HG03469 (cell line): ENCODE results near the gene TSPAN3.

ENCODE experiments used
- ATAC-seq: cut with Tn5 transposase; IDR thresholded peaks from one replicate; pipeline ENCODE4 v1.9.1; 2021; ENCODE audit warnings: mild to moderate bottlenecking, moderate library complexity, moderate number of reproducible peaks; ENCODE audit not compliant: unreplicated experiment

Gene TSPAN3

DNA sequence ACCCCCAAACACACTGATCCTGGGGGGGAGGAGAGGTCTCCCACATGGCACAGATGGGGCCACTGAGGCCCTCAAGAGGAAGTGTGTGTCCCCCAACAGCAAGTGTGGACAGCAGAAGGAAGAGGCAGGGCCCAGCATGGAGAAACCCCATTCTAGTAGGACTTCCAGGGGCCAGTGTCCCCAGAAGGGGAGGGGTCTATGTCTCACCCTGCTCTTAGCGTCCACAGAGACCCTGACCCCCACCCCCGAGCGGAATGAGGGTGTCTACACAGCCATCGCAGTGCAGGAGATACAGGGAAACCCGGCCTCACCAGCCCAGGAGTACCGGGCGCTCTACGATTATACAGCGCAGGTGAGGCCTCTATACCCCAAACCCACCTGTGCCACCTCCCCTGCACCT lies 35.3 kb downstream of the TSPAN3 start:
- no peak for ATAC-seq

DNA sequence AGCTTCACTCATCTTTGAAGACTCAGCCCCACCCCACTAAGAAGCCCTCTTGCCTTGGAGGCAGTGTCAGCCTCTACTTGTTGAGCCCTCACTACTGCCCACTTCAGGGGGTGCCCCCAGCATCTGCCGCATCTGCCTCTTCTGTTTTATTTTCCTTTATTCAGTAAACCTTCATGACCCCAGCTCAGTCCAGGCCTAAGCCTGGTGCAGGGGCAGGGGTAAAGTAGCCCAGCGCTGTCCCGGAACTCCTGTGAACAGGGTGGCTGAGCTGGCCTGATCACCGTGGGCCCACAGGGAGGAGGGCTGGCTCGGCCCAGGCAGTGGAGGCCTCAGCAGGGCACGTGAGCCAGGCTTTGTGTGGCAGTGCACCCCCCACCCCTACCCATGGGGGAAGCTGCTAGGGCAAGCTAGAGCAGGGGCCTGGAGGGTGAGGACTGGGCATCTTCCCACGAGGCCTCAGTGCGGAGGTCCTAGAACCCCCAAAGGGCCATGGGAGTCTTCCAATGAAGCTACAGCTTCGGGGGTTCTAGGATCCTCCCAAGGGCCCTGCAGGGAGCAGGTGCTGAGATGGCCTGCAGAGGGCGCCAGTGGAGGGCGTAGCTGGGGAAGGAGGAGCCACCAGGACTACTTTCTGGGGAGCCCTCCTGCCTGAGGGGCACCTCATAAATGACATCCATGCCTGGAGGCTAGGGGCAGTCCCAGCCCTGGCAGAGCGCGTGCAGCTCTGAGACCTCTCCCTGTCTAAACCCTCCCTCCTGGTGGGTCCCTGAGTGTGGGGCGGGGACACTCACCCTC lies 36.0 kb downstream of the TSPAN3 start:
- no peak for ATAC-seq

DNA sequence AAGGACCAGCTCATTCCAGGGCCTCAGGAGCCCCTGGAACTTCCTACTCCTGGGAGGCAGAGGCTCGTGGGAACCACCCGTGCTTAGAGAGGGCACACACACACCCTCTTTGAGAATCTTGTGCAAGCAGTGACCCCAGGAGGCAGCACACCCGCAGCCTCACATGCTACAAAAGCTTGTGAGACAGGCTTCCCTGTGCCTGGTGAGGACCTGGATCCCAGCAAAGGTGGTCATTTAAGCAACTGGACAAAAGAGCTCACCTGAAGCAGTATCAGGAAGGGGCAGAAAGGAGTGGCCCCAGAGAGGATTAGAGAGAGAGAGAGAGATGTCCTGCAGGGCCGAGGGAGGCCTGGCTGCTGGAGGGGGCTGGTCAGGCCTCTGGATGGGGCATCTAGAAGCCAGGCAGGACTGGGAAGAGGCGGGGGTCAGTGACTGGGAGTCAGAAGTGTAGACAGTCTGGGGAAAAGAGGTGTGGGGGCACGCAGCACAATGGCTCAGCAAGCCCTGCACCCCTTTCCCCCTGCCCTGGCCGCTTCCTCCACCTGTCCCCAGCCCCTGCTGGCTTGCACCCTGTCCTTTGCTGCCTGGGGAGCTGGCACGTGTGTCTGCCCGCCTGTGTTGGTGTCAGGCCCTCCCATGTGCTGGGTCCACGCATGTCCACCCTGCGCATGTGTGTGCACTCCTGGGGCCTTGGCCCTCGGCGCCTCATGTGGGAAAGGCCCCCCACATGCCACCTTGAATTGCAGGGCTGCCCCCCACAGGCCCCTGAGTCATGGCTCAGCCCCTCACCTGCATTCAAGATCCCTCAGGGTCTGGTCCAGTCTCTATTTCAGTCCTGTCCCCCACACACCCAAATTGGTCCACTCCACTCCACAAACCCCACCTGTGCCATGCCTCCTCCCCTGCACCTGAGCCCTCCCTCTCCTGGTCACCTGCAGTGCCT lies 36.9 kb downstream of the TSPAN3 start:
- ATAC-seq: no peak

DNA sequence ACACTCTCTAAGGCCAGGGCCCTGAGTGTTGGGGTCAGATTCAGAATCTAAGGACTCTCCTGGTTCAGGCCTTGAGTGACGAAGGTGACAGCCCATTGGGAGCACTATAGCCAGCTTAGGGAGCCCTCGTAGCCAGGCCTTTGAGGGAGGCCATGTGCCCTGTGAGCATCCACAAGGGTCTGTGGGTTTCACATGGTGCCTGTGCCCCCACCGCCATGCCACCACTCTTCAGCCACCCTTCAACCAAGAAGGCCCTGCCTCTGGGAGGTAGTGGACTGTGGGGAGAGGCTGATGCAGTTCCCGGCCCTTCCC lies 37.5 kb downstream of the TSPAN3 start:
- no peak for ATAC-seq

DNA sequence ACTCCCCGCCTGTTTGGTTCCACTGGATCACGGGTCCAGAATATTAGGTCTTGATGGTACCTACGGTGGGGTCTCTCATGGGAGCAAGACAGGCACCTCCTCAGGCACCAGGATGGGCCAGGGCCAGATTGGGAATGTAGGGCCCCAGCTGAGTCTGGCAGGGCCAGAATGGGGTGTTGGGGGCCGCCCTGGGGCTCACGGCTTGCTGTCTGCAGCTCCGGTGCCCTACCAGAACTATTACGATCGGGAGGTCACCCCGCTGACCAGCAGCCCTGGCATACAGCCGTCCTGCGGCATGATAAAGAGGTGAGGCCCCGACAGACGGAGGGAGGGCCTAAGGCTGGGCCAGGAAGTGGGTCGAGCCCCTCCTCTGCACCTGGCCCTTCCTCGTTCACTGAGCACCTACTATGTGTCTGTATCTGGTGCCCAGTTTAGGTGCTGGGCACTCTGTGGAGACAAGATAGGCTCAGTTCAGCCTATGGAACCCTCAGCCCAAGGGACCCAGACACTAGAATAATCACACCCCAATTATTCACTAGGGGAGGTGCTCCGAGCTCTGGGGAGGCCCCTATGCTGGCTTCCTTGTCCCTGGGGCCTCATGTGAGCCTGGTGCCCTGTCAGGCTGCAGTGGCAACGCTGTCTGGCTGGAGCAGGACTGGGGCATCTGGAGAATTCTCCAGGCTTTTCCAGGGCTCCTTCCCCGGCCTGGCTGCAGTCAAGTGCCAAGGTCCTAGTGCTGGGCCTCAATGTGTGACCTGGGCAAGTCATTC lies 38.1 kb downstream of the TSPAN3 start:
- ATAC-seq: no peak

DNA sequence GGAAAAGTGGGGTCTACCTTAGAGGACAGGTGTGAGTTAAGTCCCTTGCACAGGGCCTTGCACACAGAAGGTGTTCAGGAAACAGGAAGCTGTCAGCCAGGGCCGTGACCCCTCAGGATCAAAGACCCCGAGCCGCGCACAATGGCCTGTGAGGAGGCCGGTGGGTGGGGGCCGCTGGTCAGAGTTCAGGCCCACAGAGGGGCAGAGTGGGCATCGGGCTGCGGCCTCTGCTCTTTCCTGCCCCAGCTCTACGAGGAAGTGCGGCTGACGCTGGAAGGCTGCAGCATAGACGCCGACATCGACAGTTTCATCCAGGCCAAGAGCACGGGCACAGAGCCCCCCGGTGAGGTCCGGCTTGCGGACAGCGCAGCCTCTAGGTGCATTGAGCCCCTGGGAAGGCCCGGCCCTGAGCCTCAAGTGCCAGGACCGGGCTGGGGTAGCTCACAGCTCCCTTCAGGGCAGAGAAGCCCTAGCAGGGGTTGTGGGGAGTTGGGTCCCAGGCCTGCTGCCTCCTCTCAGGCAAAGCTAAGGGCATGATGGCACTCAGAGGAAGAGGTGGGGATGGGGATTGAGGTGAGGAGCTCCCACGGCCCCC lies 38.8 kb downstream of the TSPAN3 start:
- ATAC-seq: no peak

DNA sequence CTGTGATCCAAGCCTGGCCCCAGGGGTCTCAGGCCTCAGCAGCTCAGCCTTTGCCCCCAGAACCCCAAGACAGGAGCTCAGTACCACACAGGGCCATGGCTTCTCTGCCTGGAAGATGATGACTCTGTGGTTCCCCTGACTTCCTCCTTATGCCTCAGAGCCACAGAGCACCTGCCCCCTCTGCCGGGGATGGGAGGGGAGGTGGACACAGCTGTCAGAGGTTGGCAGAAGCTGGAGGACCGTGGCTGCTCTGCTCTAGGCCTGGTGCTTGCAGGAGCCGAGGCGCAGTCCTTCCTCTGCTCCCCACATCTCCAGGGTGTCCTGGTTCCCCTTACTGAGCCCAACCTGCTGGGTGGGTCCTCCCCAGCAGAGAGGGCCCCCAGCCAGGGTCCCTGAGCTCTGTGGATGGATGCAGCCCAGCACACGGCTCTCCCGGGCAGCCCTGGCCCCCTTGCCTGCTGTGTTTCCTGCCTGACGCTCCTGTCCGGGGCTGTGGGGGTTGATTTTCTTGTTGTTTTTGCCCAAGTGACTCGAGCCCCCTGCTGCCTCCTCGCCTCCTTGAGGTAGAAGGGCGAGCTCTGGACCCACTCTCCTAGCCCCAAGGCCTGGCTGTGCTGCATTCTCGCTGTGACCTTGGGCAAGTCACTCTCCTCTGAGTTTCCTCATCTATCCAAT lies 39.4 kb downstream of the TSPAN3 start:
- no peak for ATAC-seq

DNA sequence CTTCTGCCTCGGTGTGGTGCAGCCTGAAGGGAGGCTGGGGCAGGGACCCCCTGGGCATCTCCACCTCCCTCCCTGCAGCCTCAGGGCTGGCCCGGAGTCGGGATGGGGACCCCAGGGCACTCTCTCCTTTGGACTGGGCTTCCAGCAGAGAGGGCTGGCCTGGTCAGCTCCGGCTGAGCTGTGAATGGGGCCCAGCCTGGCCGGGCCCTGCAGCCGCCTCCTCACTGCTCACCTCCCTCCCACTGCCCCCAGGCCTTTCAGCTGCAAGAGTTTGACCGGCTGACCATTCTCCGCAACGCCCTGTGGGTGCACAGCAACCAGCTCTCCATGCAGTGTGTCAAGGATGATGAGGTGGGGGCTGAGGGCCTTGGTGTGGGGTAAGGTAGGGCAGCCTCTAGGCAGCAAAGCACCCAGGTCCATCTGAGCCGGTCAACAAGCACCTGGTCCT lies 40.0 kb downstream of the TSPAN3 start:
- ATAC-seq: no peak

DNA sequence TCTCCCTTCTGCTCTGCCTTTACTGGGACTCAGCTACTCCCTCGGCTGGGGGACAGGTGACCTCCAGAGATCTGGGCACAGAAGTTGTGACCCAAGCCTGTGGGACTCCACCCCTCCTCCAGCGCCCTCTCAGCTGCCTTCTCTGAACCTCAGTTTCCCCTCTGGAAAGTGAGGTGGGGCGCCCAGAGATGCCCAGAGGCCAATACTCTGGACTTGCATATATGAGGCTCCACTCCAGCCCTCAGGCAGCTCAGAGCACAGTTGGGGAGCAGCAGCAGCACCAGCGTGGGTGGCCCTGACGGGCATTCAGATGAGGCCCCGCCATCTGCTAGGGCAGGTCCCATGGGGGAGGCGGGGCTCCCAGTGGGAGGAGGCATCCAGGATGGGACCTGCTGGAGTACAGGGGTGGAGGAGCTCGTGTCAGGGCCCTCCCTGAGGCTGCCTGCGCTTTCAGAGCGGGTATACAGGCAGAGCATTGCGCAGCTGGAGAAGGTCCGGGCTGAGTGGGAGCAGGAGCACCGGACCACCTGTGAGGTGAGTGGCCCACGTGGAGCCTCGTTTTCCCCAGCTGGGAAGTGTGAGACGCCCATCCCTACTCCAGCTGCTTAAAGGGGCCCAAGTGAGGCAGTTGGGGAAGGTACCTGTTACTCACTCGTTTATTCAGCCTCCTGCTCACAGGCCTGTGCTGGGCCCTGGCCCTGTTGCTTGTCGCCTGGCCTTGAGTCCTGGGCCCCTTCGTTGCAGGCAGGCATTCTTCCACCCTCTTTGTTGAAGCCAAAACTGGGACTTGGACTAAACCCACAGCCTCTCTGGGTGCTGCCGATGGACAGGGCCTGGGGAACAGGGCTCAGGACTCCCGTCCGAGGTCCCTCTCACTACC lies 40.6 kb downstream of the TSPAN3 start:
- no peak for ATAC-seq

DNA sequence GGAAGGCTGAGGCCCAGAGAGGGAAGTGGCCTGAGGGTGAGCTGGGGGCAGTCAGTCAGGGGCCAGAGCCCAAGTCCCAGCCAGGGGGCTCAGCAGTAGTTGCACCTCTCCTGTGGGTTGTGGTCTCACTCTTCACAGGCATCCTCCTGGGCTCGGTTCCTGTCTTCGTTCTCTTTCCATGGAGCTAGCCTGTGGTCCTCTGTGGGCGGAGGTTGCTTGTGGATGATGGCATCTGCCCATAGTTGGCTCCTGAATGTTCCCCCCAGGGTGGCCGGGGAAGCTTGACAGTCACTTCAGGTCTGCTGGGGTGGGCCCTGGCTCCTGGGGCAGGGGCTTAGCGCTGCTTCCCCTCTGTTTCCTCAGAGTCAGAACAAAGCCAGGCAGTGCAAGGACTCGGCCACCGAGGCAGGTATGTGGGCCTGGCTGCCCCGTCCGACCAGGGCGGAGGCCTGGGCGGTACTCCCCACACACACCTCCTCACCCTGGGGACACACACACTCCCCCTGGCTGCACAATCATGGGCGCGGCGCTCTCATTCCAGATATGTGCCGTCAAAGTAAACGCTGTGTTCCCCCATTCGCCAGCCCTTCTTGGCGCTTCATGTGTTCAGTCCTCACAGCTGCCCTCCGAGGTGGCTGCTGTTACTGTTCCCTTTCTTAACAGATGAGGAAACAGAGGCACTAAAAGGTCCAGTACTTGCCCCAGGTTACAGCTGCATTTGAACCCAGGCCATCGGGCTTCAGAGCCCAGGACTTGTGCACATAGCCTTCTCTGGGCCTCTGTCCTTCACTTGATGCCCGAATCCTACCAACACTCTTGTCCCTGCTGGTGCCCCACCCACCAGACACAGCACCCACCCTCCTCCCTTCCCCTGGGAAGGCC lies 41.5 kb downstream of the TSPAN3 start:
- ATAC-seq: no peak

DNA sequence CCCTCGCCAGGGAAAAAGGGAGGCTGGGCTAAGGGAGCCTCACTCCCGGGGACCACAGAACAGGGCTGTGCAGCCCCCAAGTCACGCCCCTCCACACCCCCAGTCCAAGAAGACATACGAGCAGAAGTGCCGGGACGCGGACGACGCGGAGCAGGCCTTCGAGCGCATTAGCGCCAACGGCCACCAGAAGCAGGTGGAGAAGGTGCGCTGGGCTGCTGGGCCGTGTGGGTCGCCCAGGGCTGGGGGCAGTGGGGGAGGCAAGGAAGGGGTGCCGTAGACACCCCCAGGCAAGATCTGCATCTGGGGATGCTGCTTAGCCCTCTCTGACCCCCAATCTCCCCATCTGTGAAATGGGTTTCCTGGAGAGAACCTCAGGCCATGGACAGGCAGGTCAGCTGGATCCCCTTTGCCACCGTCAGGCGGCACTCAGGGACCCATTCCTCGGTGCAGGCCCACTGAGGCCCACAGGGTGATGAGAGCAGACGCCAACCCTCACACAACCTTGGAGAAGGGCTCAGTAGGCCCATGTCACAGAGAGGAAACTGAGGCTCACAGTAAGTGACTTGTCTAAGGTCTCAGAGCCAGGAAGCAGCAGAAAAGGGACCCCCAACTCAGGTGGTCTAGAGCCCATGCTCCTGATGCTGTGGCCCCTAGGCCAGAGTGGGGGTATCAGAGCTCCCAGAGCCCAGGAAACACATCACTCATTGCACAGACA lies 42.3 kb downstream of the TSPAN3 start:
- ATAC-seq: no peak

DNA sequence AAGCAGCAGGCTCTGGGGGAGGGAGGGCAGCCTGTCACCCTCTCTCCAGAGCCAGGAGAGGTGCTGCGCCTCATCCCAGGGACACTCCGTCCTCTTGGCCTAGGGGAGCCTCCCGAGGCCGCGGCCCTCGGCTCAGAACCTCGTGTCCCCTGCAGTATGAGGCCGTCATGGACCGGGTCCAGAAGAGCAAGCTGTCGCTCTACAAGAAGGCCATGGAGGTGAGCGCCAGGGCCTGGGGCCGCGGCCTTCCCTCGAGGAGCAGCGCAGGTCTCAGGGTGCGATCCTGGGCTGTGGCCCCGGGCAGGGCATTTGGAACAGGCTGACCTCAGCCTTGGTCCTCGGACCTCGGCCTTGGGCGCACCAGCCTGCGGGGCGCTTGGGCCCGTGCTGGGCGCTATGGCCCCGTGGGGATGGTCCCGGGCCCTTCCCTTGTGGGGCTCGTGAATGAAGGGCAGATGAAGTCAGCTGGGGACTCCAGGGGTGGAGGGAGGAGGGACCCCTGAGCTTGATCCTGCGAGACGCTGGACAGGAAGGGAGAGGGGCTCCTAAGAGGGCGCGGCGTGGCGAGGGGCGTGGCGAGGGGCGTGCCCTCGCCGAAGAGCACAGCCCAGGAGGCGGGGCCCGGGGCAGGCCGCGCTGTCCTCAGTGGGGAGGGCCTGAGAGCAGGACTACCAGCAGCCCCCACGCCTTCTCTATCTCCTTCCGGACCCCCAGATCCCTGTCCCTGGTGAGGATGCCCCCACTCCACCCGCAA lies 43.0 kb downstream of the TSPAN3 start:
- no peak for ATAC-seq

DNA sequence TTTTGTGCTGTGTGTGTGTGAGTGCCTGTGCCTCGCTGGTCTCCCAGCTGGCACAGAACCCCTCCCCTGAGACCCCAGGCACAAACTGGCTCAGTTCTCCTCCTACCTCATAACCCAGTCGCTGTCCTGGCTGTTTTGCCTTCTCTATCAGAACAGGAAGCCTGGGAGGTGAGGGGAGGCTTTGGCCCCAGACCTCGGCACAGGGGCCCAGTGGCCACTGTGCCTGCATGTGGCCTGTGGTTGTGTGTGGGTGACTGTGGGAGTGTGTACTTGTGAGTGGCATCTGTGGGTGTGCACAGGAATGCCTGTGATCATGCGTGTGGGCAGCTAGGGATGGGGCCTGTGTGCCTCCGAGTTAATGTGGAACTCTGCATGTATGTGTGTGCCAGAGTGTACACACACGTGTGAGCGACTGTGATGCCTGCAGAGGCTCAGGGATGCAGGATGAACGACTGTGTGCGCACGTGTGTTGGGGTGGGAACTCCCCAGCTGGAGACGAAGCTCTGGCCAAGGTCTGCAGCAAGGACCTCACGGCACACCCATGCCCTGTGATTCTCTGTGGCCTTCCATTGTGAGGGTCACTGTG lies 43.7 kb downstream of the TSPAN3 start:
- ATAC-seq: no peak

DNA sequence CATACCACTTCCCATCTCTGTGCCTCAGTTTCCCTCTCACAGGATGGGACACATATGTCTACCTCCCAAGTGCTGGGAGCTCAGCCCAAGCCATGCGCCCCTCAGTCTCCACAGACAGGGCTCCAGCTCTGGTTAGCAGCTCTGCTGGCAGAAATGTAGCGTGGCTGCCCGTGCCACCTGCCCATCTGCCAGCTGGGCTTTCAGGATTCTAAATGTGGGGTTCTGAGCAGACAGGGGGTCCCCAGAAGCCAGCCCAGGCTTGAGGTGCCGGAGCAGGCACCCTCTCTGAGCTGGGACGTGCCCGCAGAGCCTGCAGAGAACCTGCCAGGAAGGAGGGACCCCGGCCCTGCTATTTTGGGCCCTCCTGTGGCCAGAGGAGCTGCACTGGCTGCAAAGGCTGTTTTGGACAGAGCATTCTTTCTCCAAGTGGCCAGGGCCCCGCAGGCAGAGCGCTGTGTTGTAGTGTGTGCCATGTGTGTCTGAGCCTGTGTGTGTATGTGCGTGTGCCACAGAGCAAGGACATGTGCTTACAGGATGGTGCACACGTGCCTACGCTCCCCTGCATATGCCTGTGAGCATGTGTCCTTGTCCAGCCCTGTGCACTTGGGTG lies 44.3 kb downstream of the TSPAN3 start:
- ATAC-seq: no peak

DNA sequence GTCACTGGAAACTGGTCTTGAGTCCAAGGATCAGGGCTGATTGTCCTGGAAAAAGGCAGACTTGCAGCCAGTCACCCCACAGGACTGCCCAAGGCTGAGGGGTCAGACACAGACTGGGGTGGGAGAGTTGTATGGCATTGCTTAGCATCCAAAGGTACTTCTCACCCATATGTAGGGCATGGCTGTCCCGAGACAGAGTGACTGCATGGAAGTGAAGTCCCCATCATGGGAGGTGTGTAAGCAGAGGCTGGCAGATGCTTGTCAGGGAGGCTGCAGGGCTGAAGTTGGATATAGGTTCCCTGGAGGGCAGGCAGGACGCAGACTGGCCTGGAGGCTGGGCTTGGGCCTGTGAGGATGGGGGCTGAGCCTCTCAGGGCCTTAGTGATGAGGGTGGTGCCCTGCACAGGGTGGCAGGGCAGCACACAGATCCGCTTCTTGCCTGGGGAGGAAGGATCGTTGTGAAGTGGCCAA lies 44.9 kb downstream of the TSPAN3 start:
- no peak for ATAC-seq
